IMR-90 (cell line): ENCODE data around the gene JPT2.

Source experiments
- POLR2A ChIP-seq: IDR thresholded peaks from 2 replicates; pipeline ENCODE4 v1.6.1; 2012; ENCODE audit warnings: mild to moderate bottlenecking, low read depth, low read length
- RFX5 ChIP-seq: IDR thresholded peaks from 2 replicates; pipeline ENCODE4 v1.8.0; 2012; ENCODE audit warnings: low read depth, mild to moderate bottlenecking, low read length, moderate library complexity
- TF ChIP-seq, protein P1 (sequence below): conservative IDR thresholded peaks from 2 replicates; pipeline ENCODE4 v1.5.1; 2012; ENCODE audit warnings: mild to moderate bottlenecking, low read depth, low read length, improper control_type of control experiment

DNA sequence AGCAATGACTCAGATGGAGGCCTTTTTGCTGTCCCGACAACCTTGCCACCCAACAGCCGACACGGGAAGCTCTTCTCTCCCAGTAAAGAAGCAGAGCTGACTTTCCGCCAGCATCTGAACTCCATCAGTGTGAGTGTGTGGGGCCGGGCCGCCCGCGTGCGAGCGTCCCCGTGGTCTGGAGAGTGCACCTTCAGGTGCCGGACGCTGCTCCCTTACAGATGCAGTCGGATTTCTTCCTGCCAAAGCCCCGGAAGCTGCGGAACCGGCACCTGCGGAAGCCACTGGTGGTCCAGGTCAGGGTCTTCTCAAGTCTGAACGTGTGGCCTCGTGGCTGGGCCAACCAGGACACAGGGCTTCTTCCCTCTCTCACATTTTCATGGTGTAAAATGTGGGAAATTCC, 15.5 kb upstream of the JPT2 start:
- TF ChIP-seq RFX5: no peak
- TF ChIP-seq, protein P1, sequence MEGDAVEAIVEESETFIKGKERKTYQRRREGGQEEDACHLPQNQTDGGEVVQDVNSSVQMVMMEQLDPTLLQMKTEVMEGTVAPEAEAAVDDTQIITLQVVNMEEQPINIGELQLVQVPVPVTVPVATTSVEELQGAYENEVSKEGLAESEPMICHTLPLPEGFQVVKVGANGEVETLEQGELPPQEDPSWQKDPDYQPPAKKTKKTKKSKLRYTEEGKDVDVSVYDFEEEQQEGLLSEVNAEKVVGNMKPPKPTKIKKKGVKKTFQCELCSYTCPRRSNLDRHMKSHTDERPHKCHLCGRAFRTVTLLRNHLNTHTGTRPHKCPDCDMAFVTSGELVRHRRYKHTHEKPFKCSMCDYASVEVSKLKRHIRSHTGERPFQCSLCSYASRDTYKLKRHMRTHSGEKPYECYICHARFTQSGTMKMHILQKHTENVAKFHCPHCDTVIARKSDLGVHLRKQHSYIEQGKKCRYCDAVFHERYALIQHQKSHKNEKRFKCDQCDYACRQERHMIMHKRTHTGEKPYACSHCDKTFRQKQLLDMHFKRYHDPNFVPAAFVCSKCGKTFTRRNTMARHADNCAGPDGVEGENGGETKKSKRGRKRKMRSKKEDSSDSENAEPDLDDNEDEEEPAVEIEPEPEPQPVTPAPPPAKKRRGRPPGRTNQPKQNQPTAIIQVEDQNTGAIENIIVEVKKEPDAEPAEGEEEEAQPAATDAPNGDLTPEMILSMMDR: no peak
- no peak for TF ChIP-seq POLR2A
